Activated CD8-positive, alpha-beta memory T cell treated with anti-CD3 and anti-CD28 coated beads, Interleukin-2, amount 50 U/mL, for 4 hours (primary cell): ENCODE measurements around the gene ALDH3B1.

Experiments
- DNase-seq: peaks from one replicate; pipeline ENCODE4 v3.0.0-alpha.2; 2020

Gene ALDH3B1

DNA sequence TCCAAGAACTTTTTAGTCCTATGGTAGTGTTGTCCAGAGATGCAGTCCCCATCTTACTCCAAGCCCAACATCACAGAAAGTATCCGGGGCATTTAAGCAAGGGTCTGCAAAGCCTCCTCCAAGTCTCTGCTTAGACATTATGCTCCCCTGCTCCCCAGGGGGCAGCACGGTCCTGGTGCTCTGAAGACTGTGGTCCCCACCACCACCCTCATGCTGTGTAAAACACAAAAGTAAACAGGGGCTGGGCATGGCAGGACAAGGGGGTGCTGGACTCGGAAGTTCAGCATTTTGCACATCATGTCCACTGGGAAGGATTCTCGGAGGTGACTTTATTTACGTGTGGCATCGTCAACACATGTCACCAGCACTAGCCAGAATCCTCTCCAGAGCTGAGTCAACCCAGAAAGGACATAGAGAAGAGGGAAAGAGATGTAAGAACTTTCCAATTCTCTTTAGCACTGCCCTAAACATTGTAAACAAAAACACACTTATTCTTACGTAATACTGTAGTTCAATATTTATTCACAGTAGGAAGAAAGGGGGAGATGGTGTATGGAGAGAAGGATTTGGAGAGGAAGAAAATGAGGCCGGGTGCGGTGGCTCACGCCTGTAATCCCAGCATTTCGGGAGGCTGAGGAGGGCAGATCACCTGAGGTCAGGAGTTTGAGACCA, 66.4 kb downstream of the ALDH3B1 start:
- no peak for DNase-seq

DNA sequence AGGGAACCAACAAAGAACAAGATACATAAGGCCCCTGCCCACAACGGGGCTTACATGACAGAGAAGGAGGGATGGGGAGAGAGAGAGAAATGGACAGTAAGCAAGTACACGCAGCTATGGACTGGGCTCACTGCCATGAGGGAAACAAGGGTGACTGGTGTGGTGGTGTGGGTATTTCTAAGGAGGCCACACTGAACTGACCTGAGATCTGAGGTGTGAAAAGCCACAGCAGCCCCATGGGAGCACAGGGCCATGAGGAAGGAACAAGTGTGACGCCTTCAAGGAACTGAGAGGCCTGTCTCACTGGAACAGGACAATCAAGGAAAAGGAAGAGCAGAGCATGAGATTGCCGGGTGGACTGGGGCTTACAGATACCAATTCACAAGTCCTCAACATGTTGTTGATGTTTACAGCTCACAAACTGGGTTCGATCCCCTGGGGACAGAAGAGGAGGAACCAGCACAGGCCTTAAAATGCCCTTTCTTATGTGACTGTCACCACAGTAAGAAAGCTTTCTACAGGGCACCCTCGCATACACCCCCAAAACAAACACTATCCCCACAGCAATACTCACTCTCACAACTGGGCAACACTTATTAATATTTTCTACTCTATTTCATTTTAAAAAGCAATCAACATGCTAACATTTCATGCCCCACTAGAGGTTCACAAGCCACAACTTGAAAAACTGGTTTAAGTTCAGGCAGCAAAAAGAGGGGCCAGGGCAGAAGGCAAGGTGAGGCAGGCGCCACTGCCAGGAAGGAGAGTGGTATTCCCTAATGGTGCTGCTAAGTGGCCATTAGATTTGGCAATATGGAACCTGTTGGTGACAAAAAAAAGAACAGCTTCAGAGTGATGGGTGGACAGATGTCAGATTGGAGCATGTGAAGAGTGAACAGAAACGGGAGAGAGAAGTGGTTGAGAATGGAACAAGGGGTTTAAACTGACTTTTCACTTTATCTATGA, 67.8 kb downstream of the ALDH3B1 start:
- no peak for DNase-seq
